HFF-Myc (cell line): ENCODE data around the gene ZNF831.

Experiments used
- DNase-seq: peaks from one replicate; pipeline ENCODE4 v3.0.0-alpha.2; 2011; ENCODE audit warnings: low read depth; ENCODE audit errors: extremely low read depth
- H3K4me3 ChIP-seq: replicated peaks from 2 replicates; pipeline ENCODE4 v1.5.1; 2011; ENCODE audit warnings: low read depth, mild to moderate bottlenecking, control low read depth, low read length
- CTCF ChIP-seq: IDR thresholded peaks from 2 replicates; pipeline ENCODE4 v1.5.1; 2012; ENCODE audit warnings: mild to moderate bottlenecking, low read depth, low read length, control low read depth; ENCODE audit errors: missing control alignments

ZNF831 gene

GRCh38 chr20:59139998-59140397 lies 23.6 kb upstream of the ZNF831 start:
- no peak for TF ChIP-seq CTCF
- no peak overlapping the region for H3K4me3 ChIP-seq
- DNase-seq, result no peak

GRCh38 chr20:59141818-59142581 lies 21.6 kb upstream of the ZNF831 start:
- no peak for TF ChIP-seq CTCF
- H3K4me3 ChIP-seq, result no peak overlapping the region
- peak; percentile 4 for DNase-seq

GRCh38 chr20:59143326-59143725 lies 20.3 kb upstream of the ZNF831 start:
- no peak overlapping the region for H3K4me3 ChIP-seq
- no peak for DNase-seq
- TF ChIP-seq CTCF, result no peak

- no peak for DNase-seq
- no peak for TF ChIP-seq CTCF
- H3K4me3 ChIP-seq, result no peak overlapping the region
These were observed 19.3 kb upstream of the ZNF831 start for GRCh38 chr20:59144179-59144830.

GRCh38 chr20:59144831-59145196 lies 18.8 kb upstream of the ZNF831 start:
- no peak for DNase-seq
- no peak for TF ChIP-seq CTCF
- no peak overlapping the region for H3K4me3 ChIP-seq

- no peak for DNase-seq
- no peak for TF ChIP-seq CTCF
- H3K4me3 ChIP-seq, result no peak overlapping the region
These were observed 18.2 kb upstream of the ZNF831 start for GRCh38 chr20:59145247-59145923.
